ENCODE results near the gene MARK4.

MARK4 gene

DNA sequence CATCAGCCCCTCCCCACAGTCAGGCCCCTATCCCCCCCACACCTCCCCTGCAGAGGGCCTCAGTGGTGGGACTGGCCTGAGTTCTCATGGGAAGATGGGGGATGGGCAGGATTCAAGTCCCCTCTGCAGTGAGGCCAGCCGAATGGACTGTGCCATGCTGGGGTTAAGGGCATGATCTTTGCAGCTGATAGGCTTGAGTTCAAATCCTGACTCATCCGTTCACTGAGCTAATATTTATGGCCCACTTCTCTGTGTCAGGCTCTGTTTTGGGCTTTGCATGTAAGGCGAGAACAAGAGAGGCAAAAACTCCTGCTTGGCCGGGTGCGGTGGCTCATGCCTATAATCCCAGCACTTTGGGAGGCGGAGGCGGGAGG lies 20.7 kb downstream of the MARK4 start:
- no peak for DNase-seq (ENCODE audit: low read depth in 2 of 2)

DNA sequence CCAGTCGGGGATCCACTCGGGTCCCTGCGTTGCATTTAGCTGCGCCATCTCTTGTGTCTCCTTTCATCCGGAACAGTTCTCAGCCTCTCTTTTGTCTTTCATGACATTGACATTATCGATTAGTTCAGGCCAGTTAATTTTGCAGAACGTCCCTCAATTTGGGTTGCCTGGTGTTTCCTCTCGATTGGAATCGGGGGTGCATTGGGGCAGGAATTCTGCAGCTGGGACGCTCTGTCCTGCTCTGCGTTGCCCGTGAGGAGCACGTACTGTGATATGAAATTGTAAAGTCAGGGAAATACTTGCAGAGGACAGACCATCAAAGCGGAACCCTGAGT lies 22.4 kb downstream of the MARK4 start:
- DNase-seq (ENCODE audit: low read depth in 2 of 2): no peak

DNA sequence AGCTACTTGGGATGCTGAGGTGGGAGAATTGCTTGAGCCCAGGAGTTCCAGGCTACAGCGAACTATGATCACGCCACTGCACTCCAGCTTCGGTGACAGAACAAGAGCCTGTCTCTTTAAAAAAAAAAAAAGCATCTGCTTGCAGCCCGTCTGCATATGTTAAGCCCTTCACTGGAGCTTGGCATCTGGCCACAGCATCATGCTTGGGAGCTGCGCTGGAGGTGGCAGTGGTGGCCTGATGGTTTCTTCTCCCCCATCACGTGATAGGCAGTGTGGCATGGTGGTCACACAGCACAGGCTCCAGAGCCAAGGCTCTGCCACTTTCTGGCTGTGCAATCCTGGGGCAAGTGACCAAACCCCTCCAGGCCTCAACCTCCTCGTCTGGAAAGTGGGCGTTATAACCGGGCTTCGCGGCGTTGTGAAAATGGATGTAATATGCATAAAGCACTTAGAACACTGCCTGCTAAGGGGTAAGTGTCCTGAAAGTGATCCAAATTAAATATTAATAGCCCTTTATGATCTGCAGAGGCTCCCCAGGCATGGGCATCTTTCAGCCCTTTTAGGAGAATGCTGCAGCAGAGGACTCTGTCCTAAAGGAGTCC lies 24.4 kb downstream of the MARK4 start:
- no peak for DNase-seq (ENCODE audit: low read depth in 2 of 2)

DNA sequence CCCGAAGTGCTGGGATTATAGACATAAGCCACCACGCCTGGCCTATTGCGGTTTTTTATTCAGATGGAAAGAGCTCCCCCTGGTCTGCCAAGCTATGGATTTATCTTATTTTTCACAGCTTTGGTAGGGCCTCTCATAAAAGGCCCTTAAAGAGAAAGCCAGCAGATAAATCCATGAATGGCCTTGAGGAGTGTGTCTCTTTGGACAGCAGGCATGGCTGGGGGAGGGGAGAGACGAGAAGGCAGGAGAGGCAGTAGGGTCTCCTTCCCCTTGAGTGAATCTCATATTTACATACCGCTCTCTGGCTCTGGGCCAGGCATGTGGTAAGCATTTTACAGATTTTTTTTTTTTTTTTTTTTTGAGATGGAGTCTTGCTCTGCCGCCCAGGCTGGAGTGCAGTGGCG lies 25.2 kb downstream of the MARK4 start:
- no peak for DNase-seq (ENCODE audit: low read depth in 2 of 2)

DNA sequence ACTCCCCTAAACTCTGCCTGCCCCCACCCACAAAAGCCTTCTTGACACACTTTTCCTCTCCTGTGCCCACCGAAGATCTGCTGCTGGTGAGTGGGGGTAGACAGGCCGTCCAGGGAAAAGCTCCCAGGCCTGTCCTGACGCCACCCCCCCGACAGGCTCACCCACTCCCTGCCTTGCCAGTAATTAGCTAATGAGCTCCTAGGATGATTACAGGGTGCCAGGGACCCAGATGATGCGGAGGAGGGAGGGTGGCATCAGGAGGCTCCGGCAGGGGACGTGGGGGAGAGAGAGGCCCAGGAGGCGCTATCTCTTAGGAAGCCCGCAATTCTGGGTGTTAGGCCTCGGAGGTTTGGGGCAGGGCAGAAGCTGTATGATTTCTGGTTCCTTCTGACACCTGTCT lies 27.0 kb downstream of the MARK4 start:
- no peak for DNase-seq (ENCODE audit: low read depth in 2 of 2)

DNA sequence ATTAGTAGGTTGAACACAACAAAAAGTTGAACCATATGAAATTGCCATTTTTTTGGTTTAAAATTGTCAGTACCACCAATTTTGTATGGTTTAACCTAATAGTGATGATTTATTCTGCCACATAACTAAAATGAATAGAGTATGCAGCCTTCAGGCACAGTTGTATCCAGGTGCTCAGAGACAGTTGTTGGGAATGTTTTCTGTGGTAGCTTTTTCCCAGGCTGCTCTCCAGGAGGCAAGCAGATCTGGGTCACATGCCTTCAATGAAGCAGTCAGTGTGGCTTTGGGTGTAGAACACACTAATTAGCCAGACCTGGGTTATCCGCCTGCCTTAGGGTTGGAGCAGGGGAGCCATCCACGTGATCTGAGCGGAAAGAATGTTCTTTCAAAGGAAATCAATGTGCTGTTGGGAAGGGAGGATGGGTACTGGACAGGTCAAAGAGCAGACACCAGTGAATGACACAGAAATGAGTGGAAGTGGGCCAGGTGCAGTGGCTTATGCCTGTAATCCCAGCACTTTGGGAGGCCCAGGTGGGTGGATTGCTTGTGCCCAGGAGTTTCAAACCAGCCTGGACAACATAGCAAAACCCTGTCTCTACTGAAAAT lies 28.6 kb downstream of the MARK4 start:
- DNase-seq (ENCODE audit: low read depth in 2 of 2): no peak

DNA sequence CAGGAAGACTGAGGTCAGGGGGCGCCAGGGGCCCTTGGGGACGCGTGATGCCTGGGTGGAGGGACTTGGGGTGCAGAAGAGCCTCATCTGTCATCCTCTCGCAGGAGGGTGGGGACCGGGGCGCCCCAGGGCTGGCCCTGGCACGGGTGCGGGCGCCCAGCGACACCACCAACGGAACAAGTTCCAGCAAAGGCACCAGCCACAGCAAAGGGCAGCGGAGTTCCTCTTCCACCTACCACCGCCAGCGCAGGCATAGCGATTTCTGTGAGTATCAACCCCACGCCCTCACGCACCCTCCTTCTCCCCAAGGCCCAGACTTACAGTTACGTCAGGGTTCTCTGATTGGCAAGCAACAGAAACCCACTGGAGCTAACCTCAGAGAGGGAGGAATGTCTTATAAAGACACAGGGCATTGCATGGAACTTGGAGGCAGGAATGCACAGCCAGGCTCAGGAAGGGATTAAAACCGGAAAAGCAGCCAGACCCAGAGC lies 29.4 kb downstream of the MARK4 start:
- no peak for DNase-seq (ENCODE audit: low read depth in 2 of 2)

DNA sequence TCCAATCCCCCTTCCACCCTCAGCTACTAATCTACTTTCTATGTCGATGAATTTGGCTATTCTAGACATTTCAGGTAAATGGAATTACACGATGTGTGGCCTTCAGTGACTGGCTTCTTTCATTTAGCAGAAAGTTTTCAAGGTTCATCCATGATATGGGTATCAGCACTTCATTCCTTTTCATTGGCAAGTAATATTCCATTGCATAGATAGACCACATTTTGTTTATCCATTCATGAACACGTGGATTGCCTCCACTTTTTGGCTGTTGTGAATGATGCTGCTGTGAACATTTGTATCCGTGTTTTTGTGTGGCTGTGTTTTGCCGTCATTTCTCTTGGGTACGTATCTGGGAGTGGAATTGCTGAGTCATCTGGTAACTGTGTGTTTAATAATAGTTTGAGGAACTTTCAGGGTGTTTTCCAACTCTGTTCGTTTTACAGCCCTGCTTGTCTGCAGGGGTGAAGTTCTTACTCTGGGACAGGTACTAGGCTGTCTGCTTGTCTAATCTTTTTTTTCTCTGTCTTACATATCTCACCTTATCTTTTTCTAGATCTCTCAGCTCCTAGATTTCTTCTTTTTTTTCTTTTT lies 32.5 kb downstream of the MARK4 start:
- DNase-seq (ENCODE audit: low read depth in 2 of 2): no peak

DNA sequence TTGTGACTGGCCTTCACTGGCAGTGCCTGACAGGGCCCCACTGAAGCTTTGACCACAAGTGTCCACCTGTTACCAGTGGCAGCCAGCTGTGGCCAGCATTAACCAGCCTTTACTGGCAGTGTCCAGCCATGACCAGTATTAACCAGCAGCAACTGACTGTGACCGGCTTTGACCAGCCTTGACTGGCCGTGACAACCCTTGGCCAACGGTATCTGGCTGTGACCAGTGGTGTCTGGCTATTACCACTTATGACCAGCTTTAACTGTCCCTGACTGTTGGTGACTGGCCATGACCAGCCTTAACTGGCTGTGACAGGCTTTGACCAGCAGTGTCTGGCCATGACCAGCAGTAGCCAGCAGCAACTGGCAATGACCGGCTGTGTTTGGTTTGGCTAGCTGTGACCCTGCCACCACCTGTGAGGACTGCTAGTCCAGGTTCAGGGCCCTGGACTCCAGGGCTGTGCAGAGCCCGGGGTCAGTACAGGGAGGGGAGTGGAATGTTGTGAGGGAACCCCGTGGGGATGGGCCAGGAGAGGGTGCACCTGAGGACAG lies 39.4 kb downstream of the MARK4 start:
- DNase-seq (ENCODE audit: low read depth in 2 of 2): no peak

DNA sequence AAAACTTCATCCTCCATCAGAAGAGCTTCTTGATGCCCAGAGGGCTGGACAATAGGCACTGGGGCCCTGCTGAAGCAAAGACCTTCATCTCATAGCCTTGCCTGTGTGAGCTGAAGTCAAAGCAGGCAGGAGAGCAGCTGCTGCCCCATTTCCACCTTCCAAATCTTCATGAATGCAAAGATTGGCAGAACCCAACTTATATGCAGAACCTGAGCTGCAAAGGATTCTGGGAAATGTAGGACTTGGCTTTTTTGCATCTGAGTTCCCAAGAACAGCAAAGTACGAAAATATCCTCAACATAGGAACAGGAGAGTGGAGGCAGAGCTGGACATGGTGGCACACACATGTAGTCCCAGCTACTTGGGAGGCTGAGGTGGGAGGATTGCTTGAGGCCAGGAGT lies 40.8 kb downstream of the MARK4 start:
- DNase-seq (ENCODE audit: low read depth in 2 of 2): no peak

DNA sequence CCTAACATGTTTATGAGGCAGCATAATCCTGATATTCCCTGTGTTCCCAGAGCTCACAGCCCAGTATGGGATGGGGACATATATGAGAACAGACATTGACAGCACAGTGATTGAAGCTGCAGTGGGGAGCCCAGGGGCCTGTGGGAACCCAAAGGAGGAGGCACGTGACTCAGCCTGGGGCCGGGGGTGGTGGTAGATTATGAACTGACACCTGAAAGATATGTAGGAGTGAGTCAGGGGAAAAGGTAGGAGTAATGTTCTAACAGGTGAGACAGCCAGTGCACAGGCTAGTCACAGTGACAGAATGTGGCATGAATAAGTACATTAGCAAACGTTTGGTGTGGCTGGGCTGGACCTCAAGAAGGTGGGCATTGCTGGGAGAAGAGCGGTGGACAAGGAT lies 42.6 kb downstream of the MARK4 start:
- DNase-seq (ENCODE audit: low read depth in 2 of 2): peak in 1 of 2 donors; percentile 18

DNA sequence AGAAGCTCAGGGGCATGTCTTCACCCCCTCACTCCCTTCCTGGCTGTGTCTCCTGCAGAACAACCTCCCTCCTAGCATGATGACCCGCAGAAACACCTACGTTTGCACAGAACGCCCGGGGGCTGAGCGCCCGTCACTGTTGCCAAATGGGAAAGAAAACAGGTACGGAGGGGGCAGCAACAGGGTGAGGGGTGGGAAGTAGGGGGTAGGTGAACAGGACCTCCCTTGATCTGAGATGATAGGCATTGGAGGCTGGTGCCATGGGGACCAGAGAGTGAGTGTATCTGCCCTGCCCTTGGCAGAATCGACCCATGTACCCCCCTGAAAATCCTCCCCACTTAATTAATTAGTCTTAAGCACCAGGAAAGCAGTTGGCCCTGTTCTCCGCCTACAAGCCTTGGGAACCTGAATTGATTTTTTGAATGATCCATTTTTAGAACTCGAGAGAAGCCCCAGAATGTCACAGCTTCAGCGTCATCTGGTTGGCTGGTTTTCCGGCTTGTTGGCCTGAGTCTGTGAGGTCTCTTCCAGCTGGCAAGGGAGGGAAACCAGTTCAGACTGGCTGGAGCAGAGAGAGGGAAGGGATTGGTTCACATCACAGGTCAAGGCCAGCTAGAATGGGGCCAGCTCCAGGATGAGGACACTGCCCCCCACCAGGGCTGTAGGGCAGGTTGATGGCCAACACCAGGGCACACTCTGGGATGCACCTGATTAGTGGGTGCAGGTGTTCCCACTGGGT lies 43.4 kb downstream of the MARK4 start:
- DNase-seq (ENCODE audit: low read depth in 2 of 2): no peak

DNA sequence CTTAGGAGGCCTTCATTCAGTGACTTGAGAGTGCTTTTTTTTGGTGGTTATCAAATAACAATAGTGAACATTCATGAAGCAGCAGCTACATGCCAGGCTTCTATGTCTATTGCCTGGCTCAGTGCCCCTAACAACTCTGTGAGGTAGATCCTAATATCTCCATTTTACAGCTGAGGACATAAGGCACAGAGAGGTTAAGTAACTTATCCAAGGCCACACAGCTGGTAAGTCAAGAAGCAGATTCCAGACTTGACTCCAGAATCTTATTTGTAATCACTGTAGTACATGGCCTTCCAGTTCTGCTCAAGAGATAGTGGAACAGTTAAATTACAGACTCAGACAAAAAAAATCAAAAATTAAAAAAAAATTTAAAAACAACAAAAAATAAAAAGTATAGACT lies 44.8 kb downstream of the MARK4 start:
- no peak for DNase-seq (ENCODE audit: low read depth in 2 of 2)

DNA sequence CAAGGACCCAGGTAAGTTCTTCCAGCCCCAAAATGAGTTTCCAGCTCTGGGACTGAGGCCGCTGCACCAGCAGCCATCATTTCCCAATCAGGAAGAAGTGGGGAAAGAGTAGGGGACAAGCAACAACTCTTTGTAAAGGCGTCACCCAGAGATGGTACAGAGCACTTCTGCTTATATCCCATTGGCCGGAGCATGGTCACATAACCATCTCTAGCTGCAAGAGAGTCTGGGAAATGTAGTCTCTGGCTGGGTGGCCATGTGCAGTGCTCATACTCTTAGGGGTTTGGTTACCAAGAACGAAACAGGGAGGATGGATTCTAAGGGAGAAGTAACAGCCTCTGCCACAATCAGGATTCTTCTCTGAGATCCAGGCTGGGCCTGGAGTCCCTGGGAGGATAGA lies 45.3 kb downstream of the MARK4 start:
- no peak for DNase-seq (ENCODE audit: low read depth in 2 of 2)

DNA sequence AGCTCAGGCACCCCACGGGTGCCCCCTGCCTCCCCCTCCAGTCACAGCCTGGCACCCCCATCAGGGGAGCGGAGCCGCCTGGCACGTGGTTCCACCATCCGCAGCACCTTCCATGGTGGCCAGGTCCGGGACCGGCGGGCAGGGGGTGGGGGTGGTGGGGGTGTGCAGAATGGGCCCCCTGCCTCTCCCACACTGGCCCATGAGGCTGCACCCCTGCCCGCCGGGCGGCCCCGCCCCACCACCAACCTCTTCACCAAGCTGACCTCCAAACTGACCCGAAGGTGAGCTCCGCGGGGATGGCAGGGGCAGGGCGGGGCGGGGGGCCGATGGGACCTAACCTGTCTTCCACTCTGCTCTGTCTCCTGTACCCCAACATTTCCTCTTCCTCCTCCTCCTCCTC lies 46.6 kb downstream of the MARK4 start:
- no peak for DNase-seq (ENCODE audit: low read depth in 2 of 2)

DNA sequence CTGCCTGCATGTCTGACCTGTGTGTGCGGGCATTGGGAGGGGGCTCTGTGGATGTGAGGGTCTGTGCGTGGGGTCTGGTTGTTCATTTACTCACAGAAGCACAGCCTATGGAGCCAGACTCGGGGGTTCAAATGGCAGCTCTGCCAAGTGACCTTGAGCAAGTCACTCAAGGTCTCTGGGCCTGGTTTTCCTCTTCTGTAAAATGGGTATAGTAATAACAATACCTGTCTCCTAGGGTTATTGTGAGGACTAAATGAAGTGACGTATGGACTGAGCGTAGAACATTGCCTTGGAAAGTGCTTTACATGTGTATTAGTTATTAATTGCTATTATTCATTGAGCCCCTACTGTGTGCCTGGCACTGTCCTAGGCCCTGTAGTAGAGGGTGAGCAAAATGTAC lies 47.2 kb downstream of the MARK4 start:
- no peak for DNase-seq (ENCODE audit: low read depth in 2 of 2)

DNA sequence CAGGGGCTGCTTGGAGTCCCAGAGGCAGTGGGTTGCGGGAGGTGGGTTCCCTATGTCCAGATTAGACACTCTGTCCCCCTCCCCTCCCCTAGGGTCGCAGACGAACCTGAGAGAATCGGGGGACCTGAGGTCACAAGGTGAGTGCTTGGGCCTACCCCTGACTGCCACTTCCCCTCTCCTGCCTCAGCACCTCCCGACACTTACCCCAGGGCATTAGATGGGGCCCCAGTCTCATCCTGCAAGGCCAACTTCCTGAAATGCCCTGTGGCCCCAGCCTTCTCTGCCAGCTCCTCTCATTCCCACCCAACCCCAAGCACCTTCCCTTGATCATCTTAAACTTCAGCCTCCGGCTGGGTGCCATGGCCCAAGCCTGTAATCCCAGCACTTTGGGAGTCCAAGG lies 48.6 kb downstream of the MARK4 start:
- DNase-seq (ENCODE audit: low read depth in 2 of 2): no peak

DNA sequence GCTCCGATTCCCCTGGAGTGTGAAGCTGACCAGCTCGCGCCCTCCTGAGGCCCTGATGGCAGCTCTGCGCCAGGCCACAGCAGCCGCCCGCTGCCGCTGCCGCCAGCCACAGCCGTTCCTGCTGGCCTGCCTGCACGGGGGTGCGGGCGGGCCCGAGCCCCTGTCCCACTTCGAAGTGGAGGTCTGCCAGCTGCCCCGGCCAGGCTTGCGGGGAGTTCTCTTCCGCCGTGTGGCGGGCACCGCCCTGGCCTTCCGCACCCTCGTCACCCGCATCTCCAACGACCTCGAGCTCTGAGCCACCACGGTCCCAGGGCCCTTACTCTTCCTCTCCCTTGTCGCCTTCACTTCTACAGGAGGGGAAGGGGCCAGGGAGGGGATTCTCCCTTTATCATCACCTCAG lies 51.3 kb downstream of the MARK4 start:
- DNase-seq (ENCODE audit: low read depth in 2 of 2): no peak

DNA sequence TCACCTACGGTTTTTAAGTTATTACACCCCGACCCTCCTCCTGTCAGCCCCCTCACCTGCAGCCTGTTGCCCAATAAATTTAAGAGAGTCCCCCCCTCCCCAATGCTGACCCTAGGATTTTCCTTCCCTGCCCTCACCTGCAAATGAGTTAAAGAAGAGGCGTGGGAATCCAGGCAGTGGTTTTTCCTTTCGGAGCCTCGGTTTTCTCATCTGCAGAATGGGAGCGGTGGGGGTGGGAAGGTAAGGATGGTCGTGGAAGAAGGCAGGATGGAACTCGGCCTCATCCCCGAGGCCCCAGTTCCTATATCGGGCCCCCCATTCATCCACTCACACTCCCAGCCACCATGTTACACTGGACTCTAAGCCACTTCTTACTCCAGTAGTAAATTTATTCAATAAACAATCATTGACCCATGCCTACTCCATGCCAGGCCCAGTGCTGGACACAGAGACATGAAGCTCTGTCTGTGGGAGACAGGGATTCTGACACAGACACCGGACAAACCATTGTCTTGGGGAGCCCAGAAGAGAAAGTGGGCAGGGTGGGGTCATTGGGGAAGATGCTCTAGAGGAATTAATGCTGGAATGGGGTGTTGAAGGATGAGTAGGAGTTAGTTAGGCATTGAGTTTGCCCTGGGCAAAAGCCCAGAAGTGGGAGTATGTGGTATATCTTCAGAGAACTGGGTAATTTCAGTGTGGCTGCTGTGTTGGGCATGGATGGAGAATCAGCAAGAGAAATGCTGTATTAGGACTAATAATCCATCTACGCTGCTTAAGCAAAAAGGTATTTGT lies 52.4 kb downstream of the MARK4 start:
- DNase-seq (ENCODE audit: low read depth in 2 of 2): no peak

DNA sequence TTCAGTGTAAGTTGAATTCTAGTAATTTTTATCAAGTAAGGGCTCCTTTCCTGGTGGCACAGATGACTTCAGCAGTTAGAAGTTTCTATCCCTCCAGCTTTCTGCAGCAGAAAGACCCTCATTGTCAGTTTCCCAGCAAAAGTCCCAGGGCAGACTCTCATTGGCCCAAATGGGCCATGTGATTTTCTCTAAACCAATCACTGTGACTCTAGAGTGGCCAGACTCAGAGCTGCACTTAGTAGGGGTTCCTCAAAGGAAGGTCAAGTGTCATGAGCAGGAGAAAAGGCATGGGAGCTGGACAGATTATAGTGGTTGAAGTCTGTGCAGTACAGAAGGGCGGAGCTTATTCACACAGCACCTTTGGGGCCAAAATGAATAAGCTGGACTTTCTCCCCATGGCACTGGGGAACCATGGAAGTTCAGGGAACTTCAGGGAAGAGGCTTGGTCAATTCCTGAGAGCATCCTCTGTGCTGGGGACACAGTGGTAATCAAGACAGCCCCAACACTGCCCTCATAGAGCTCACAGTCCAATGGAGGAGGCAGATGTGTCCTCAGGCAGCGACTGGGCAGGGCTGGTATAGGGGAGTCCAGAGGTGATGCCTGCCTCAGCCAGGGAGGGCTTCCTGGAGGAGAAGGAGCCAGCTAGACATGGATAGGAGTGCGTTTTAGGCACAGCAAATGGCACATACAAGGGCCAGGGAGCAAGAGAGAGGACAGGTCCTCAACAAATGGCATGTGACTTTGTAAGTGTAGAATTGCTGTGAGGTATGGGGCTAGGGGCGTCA lies 53.3 kb downstream of the MARK4 start:
- DNase-seq (ENCODE audit: low read depth in 2 of 2): no peak

DNA sequence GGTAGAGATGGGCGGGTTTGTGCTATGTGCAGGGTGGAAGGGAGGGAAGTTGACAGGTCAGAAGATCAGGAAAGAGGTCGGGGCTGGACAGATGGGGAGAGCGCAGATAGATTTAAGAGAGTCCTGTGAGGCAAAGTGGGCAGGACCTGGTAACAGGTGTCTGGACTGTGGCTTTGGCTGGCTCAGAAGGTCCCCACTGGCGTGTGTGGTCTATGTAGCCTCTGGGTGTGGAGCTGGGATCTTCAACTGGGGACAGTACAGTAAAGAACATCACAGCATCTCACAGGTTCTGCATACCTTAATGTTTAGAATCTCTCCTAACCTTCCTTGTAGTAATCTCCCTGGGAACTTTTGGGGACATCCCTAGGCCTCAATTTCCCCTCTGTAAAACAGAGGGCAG lies 53.9 kb downstream of the MARK4 start:
- no peak for DNase-seq (ENCODE audit: low read depth in 2 of 2)

Measured in stimulated activated CD4-positive, alpha-beta T cell treated with anti-CD3 and anti-CD28 coated beads, Interleukin-4, amount 100 ng/mL, for 48 hours (primary cell).